SK-N-SH (cell line): ENCODE data around the gene ARHGEF7. TPM values are rescaled to one million over a fixed set of nuclear protein-coding genes. Genes with fewer than 3 reads are reported as not detected.

ENCODE experiments used
- CTCF ChIA-PET: fragments of 300-600, 350-600 bp; formaldehyde crosslinking; extraction: SDS; loops from one replicate; lab custom pipeline; 2021; lab: Yijun Ruan, JAX
- POLR2A ChIA-PET: fragments of 350-600 bp; sonication (Branson Sonifier 250); formaldehyde crosslinking; extraction: SDS; loops from one replicate; lab custom pipeline; 2020; ENCODE audit warnings: antibody characterized with exemption, inconsistent platforms; lab: Yijun Ruan, JAX
- DNase-seq: peaks from one replicate; pipeline ENCODE4 v3.0.0; 2012
- H2AFZ ChIP-seq: fragments of 200-600 bp; sonication (generic); 2 replicates; pipeline ENCODE4 v1.8.1; 2016; ENCODE audit warnings: antibody characterized with exemption, mild to moderate bottlenecking, low read depth
- H3F3A ChIP-seq: fragments of 200-600 bp; sonication (generic); replicated peaks from 2 replicates; pipeline ENCODE3; 2016; ENCODE audit warnings: antibody characterized with exemption, mild to moderate bottlenecking; ENCODE audit not compliant: insufficient read depth
- H3K27ac ChIP-seq, 2 experiments: fragments of 200-500 bp in 1 of 2; fragments of 200-600 bp in 1 of 2; sonication (Bioruptor generic) in 1 of 2; sonication (generic), shearing (Covaris generic) in 1 of 2; 2 replicates each; pipeline versions ENCODE4 v1.5.1 to v1.6.1; 2014 to 2016; ENCODE audit warnings: low read depth in 2 of 2, inconsistent platforms in 1 of 2, low read length in 1 of 2, mild to moderate bottlenecking in 1 of 2, mixed read lengths in 1 of 2
- H3K27me3 ChIP-seq: fragments of 200-600 bp; sonication (generic), shearing (Covaris generic); 2 replicates; pipeline ENCODE4 v1.6.1; 2016; ENCODE audit warnings: mixed run types; ENCODE audit not compliant: insufficient read depth
- H3K36me3 ChIP-seq, 2 experiments: fragments of 200-500 bp in 1 of 2; fragments of 200-600 bp in 1 of 2; sonication (Bioruptor generic) in 1 of 2; sonication (generic) in 1 of 2; replicated peaks in 1 of 2; 2 replicates each; pipeline versions ENCODE3 to v1.5.1; 2014 to 2016; ENCODE audit warnings: low read length in 1 of 2, mild to moderate bottlenecking in 1 of 2; ENCODE audit not compliant: insufficient read depth in 2 of 2, control insufficient read depth in 1 of 2
- H3K4me1 ChIP-seq, 2 experiments: fragments of 200-500 bp in 1 of 2; fragments of 200-600 bp in 1 of 2; sonication (Bioruptor generic) in 1 of 2; sonication (generic), shearing (Covaris generic) in 1 of 2; 2 replicates each; pipeline versions ENCODE4 v1.5.1 to v1.6.1; 2014 to 2016; ENCODE audit warnings: low read depth in 1 of 2, low read length in 1 of 2, mixed run types in 1 of 2; ENCODE audit not compliant: insufficient read depth in 2 of 2, control insufficient read depth in 1 of 2
- H3K4me2 ChIP-seq: fragments of 200-600 bp; sonication (generic), shearing (Covaris generic); 2 replicates; pipeline ENCODE4 v1.6.1; 2017; ENCODE audit warnings: mixed run types
- H3K4me3 ChIP-seq, 2 experiments: fragments of 200-500 bp in 1 of 2; fragments of 200-600 bp in 1 of 2; sonication (Bioruptor generic) in 1 of 2; sonication (generic), shearing (Covaris generic) in 1 of 2; 2 replicates each; pipeline versions ENCODE4 v1.5.1 to v1.8.1; 2014 to 2016; ENCODE audit warnings: low read depth in 2 of 2, inconsistent platforms in 1 of 2, low read length in 1 of 2, mild to moderate bottlenecking in 1 of 2, mixed read lengths in 1 of 2, moderate library complexity in 1 of 2
- H3K79me2 ChIP-seq: fragments of 200-600 bp; sonication (generic); 2 replicates; pipeline ENCODE4 v1.8.1; 2017; ENCODE audit warnings: mild to moderate bottlenecking; ENCODE audit not compliant: insufficient read depth
- H3K9ac ChIP-seq: fragments of 200-600 bp; sonication (generic); 2 replicates; pipeline ENCODE4 v1.6.1; 2017; ENCODE audit warnings: mixed run types
- H3K9me2 ChIP-seq: fragments of 200-600 bp; sonication (generic); 2 replicates; pipeline ENCODE4 v1.6.1; 2017; ENCODE audit warnings: mixed run types
- H3K9me3 ChIP-seq: fragments of 200-600 bp; sonication (generic); 2 replicates; pipeline ENCODE4 v1.6.1; 2017; ENCODE audit warnings: mixed run types, mild to moderate bottlenecking, moderate library complexity
- H4K20me1 ChIP-seq: fragments of 200-600 bp; sonication (generic); 2 replicates; pipeline ENCODE4 v1.6.1; 2017; ENCODE audit warnings: mild to moderate bottlenecking, mixed run types; ENCODE audit not compliant: insufficient read depth
- CHD2 ChIP-seq: fragments of 150-350 bp; IDR thresholded peaks from 2 replicates; pipeline ENCODE4 v1.6.1; 2018; ENCODE audit warnings: low read length; ENCODE audit not compliant: partially characterized antibody
- ELF1 ChIP-seq: IDR thresholded peaks from 2 replicates; pipeline ENCODE4 v1.4.0; 2012
- EP300 ChIP-seq, 2 experiments: IDR thresholded peaks; 2 replicates each; pipeline versions ENCODE4 v1.4.0 to v1.6.1; 2012; ENCODE audit warnings: borderline replicate concordance in 1 of 2, low read depth in 1 of 2, low read length in 1 of 2
- EZH2phosphoT487 ChIP-seq: fragments of 200-600 bp; sonication (generic); IDR thresholded peaks from 2 replicates; pipeline ENCODE4 v1.6.1; 2017; ENCODE audit warnings: low read depth, mixed run types, mild to moderate bottlenecking, antibody characterized with exemption, moderate library complexity, borderline replicate concordance
- FOSL2 ChIP-seq: IDR thresholded peaks from 2 replicates; pipeline ENCODE4 v1.4.0; 2012; ENCODE audit warnings: low read depth, mild to moderate bottlenecking, moderate library complexity, borderline replicate concordance
- FOXJ3 ChIP-seq: sonication (generic); formaldehyde crosslinking; IDR thresholded peaks from 2 replicates; pipeline ENCODE4 v1.5.1; 2020; ENCODE audit warnings: mild to moderate bottlenecking, missing genetic modification reagents
- GATA2 ChIP-seq: sonication (generic); formaldehyde crosslinking; IDR thresholded peaks from 2 replicates; pipeline ENCODE4 v1.5.0; 2020; ENCODE audit warnings: mild to moderate bottlenecking, missing genetic modification reagents
- JUND ChIP-seq: IDR thresholded peaks from 2 replicates; pipeline ENCODE4 v1.4.0; 2012
- NFIC ChIP-seq: IDR thresholded peaks from 2 replicates; pipeline ENCODE4 v1.4.0; 2012; ENCODE audit warnings: borderline replicate concordance
- NRF1 ChIP-seq: IDR thresholded peaks from 2 replicates; pipeline ENCODE4 v1.6.1; 2012; ENCODE audit warnings: low read depth, mild to moderate bottlenecking, low read length
- RCOR1 ChIP-seq: fragments of 150-350 bp; IDR thresholded peaks from 2 replicates; pipeline ENCODE4 v1.6.1; 2017; ENCODE audit warnings: antibody characterized with exemption, low read length
- RFX5 ChIP-seq: IDR thresholded peaks from 2 replicates; pipeline ENCODE4 v1.6.1; 2012; ENCODE audit warnings: mild to moderate bottlenecking, improper control_type of control experiment, low read length
- RXRA ChIP-seq: IDR thresholded peaks from 2 replicates; pipeline ENCODE4 v1.4.0; 2012; ENCODE audit warnings: low read depth, mild to moderate bottlenecking, borderline replicate concordance
- TAF1 ChIP-seq: IDR thresholded peaks from 2 replicates; pipeline ENCODE4 v1.6.1; 2012; ENCODE audit warnings: low read depth, mild to moderate bottlenecking, low read length, moderate library complexity, borderline replicate concordance
- TCF12 ChIP-seq: IDR thresholded peaks from 2 replicates; pipeline ENCODE4 v1.4.0; 2012
- WGBS: methylation state at CpG from one replicate; pipeline ENCODE4 v1.1.6; 2017; ENCODE audit warnings: low lambda C conversion rate; 5-methylcytosine and 5-hydroxymethylcytosine counted together
- polyA plus RNA-seq, 3 experiments: library from polyadenylated mRNA; depleted of rRNA; stranded (reverse); fragments of >200 nt; gene quantifications; 2 replicates each; pipeline ENCODE4 v1.2.3, GENCODE V29; 2012
- TF ChIP-seq, protein P1 (sequence below): IDR thresholded peaks from 2 replicates; pipeline ENCODE4 v1.6.1; 2012; ENCODE audit warnings: mild to moderate bottlenecking, low read depth, low read length, moderate library complexity
- TF ChIP-seq, protein P2 (sequence below): IDR thresholded peaks from 2 replicates; pipeline ENCODE4 v1.4.0; 2012; ENCODE audit warnings: low read depth, borderline replicate concordance
- TF ChIP-seq, protein P3 (sequence below): fragments of 200-600 bp; sonication (generic); IDR thresholded peaks from 2 replicates; pipeline ENCODE4 v1.6.1; 2017; ENCODE audit warnings: antibody characterized with exemption, mild to moderate bottlenecking, moderate library complexity
- TF ChIP-seq, protein P4 (sequence below): IDR thresholded peaks from 2 replicates; pipeline ENCODE4 v1.4.0; 2012; ENCODE audit warnings: low read depth, borderline replicate concordance
- TF ChIP-seq, protein P5 (sequence below): IDR thresholded peaks from 2 replicates; pipeline ENCODE4; 2012

ARHGEF7 gene
- polyA plus RNA-seq, 1 of the 3 experiments (the other 2 are of a cell fraction), result 21.6 TPM

DNA sequence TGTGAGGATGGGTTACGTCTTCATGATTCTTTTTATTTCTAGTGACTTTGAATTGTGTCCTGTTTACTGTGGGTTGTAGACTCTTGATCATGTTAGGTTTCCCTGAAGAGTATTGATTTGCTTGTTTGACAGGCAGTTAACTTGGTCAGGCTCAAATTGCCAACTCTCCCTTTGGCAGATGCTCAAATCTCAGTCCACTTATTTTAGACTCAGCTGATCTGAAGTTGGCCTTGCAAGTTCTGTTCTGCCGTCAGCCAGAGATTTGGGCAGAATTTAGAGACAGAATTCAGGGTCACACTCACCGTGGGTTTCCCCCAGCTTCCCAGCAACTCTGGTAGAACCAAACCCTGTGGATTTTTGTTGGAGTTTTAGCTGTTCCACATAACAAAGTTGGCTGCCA, 133.7 kb downstream of the ARHGEF7 start:
- no peaks in the 10 kb centered on the region; the same call in 1 of the 2 replicates for H4K20me1 ChIP-seq
- no peaks in the 10 kb centered on the region for H3K27me3 ChIP-seq
- no peaks in the 10 kb centered on the region for H3K9me2 ChIP-seq
- no peak overlapping the region for H3K4me3 ChIP-seq
- H3K9me3 ChIP-seq, result no peaks in the 10 kb centered on the region
- peaks cover 27 to 37% of the 10 kb centered on the region in 2 experiments for H3K36me3 ChIP-seq
- H3K4me1 ChIP-seq, result peaks cover 5 to 29% of the 10 kb centered on the region in 2 experiments; a peak in 3 of 4 replicates
- H3K9ac ChIP-seq, result no peak overlapping the region
- peaks cover 13% of the 10 kb centered on the region for H3F3A ChIP-seq
- peaks cover 1% of the 10 kb centered on the region; the same call in 1 of the 2 replicates for H3K79me2 ChIP-seq
- CTCF ChIA-PET, result no interaction called here
- H3K4me2 ChIP-seq, result no peak overlapping the region
- DNase-seq, result no peak
- 87% methylated on average over 3 of the region's 3 CpGs for WGBS
- H2AFZ ChIP-seq, result no peak overlapping the region
- no peak overlapping the region for H3K27ac ChIP-seq
- TF ChIP-seq, protein P1, sequence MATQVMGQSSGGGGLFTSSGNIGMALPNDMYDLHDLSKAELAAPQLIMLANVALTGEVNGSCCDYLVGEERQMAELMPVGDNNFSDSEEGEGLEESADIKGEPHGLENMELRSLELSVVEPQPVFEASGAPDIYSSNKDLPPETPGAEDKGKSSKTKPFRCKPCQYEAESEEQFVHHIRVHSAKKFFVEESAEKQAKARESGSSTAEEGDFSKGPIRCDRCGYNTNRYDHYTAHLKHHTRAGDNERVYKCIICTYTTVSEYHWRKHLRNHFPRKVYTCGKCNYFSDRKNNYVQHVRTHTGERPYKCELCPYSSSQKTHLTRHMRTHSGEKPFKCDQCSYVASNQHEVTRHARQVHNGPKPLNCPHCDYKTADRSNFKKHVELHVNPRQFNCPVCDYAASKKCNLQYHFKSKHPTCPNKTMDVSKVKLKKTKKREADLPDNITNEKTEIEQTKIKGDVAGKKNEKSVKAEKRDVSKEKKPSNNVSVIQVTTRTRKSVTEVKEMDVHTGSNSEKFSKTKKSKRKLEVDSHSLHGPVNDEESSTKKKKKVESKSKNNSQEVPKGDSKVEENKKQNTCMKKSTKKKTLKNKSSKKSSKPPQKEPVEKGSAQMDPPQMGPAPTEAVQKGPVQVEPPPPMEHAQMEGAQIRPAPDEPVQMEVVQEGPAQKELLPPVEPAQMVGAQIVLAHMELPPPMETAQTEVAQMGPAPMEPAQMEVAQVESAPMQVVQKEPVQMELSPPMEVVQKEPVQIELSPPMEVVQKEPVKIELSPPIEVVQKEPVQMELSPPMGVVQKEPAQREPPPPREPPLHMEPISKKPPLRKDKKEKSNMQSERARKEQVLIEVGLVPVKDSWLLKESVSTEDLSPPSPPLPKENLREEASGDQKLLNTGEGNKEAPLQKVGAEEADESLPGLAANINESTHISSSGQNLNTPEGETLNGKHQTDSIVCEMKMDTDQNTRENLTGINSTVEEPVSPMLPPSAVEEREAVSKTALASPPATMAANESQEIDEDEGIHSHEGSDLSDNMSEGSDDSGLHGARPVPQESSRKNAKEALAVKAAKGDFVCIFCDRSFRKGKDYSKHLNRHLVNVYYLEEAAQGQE, result no peak
- TF ChIP-seq JUND (no peak), FOSL2 (no peak), RFX5 (no peak), EZH2phosphoT487 (no peak), ELF1 (no peak), EP300 (IDR thresholded peaks at IDR 0.05; ENCODE audit: borderline replicate concordance in 1 of 2, low read depth in 1 of 2, low read length in 1 of 2) (no peak), TCF12 (no peak), TAF1 (no peak), NRF1 (no peak), GATA2 (no peak), CHD2 (no peak), NFIC (no peak), FOXJ3 (CRISPR knock-in tag) (no peak), RCOR1 (no peak), RXRA (no peak)
- TF ChIP-seq, protein P2, sequence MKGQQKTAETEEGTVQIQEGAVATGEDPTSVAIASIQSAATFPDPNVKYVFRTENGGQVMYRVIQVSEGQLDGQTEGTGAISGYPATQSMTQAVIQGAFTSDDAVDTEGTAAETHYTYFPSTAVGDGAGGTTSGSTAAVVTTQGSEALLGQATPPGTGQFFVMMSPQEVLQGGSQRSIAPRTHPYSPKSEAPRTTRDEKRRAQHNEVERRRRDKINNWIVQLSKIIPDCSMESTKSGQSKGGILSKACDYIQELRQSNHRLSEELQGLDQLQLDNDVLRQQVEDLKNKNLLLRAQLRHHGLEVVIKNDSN, result no peak
- TF ChIP-seq, protein P3, sequence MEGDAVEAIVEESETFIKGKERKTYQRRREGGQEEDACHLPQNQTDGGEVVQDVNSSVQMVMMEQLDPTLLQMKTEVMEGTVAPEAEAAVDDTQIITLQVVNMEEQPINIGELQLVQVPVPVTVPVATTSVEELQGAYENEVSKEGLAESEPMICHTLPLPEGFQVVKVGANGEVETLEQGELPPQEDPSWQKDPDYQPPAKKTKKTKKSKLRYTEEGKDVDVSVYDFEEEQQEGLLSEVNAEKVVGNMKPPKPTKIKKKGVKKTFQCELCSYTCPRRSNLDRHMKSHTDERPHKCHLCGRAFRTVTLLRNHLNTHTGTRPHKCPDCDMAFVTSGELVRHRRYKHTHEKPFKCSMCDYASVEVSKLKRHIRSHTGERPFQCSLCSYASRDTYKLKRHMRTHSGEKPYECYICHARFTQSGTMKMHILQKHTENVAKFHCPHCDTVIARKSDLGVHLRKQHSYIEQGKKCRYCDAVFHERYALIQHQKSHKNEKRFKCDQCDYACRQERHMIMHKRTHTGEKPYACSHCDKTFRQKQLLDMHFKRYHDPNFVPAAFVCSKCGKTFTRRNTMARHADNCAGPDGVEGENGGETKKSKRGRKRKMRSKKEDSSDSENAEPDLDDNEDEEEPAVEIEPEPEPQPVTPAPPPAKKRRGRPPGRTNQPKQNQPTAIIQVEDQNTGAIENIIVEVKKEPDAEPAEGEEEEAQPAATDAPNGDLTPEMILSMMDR, result no peak
- TF ChIP-seq, protein P4, sequence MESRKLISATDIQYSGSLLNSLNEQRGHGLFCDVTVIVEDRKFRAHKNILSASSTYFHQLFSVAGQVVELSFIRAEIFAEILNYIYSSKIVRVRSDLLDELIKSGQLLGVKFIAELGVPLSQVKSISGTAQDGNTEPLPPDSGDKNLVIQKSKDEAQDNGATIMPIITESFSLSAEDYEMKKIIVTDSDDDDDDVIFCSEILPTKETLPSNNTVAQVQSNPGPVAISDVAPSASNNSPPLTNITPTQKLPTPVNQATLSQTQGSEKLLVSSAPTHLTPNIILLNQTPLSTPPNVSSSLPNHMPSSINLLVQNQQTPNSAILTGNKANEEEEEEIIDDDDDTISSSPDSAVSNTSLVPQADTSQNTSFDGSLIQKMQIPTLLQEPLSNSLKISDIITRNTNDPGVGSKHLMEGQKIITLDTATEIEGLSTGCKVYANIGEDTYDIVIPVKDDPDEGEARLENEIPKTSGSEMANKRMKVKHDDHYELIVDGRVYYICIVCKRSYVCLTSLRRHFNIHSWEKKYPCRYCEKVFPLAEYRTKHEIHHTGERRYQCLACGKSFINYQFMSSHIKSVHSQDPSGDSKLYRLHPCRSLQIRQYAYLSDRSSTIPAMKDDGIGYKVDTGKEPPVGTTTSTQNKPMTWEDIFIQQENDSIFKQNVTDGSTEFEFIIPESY, result no peak
- TF ChIP-seq, protein P5, sequence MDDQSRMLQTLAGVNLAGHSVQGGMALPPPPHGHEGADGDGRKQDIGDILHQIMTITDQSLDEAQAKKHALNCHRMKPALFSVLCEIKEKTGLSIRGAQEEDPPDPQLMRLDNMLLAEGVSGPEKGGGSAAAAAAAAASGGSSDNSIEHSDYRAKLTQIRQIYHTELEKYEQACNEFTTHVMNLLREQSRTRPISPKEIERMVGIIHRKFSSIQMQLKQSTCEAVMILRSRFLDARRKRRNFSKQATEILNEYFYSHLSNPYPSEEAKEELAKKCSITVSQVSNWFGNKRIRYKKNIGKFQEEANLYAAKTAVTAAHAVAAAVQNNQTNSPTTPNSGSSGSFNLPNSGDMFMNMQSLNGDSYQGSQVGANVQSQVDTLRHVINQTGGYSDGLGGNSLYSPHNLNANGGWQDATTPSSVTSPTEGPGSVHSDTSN, result no peak
- POLR2A ChIA-PET, result no interaction called here
